Keratinocyte (primary cell): Measurements from ENCODE around the gene YIPF1. TPM values are rescaled to one million over a fixed set of nuclear protein-coding genes. Genes with fewer than 3 reads are reported as not detected.

Experiments
- DNase-seq: peaks from one replicate; pipeline ENCODE4 v3.0.0-alpha.2; 2011; ENCODE audit warnings: low read depth, missing footprints, low spot score
- FAIRE-seq: peaks from 2 replicates; lab custom pipeline; 2011; peaks lifted over from hg19 to GRCh38; lab: Jason Lieb, UNC
- H2AFZ ChIP-seq: 2 replicates; pipeline ENCODE4 v1.6.0; 2012; ENCODE audit warnings: low read length, control low read depth, inconsistent platforms; ENCODE audit not compliant: control insufficient read depth
- H3K27ac ChIP-seq: 2 replicates; pipeline ENCODE4 v1.5.1; 2011; ENCODE audit warnings: low read length; ENCODE audit not compliant: control insufficient read depth, insufficient read depth
- H3K27me3 ChIP-seq: 3 replicates; pipeline ENCODE4 v1.6.0; 2011; ENCODE audit warnings: low read length; ENCODE audit not compliant: control insufficient read depth, insufficient read depth; ENCODE audit errors: extremely low read depth
- H3K36me3 ChIP-seq, 2 experiments: 2 replicates in 1 of 2; 3 replicates in 1 of 2; pipeline ENCODE4 v1.5.1; 2011; ENCODE audit warnings: low read length in 2 of 2, mild to moderate bottlenecking in 1 of 2; ENCODE audit not compliant: control insufficient read depth in 2 of 2, insufficient read depth in 2 of 2; ENCODE audit errors: extremely low read depth in 1 of 2
- H3K4me1 ChIP-seq: 3 replicates; pipeline ENCODE4 v1.5.1; 2011; ENCODE audit warnings: low read length; ENCODE audit not compliant: control insufficient read depth, insufficient read depth; ENCODE audit errors: extremely low read depth
- H3K4me2 ChIP-seq: 3 replicates; pipeline ENCODE4 v1.6.0; 2011; ENCODE audit warnings: low read depth, low read length; ENCODE audit not compliant: control insufficient read depth, insufficient read depth; ENCODE audit errors: extremely low read depth
- H3K4me3 ChIP-seq, 3 experiments: fragments of 200-600 bp in 1 of 3; sonication (generic) in 1 of 3; 2 replicates in 2 of 3; 3 replicates in 1 of 3; pipeline ENCODE4 v1.5.1; 2011 to 2016; ENCODE audit warnings: low read length in 3 of 3, mild to moderate bottlenecking in 3 of 3, control low read depth in 2 of 3, inconsistent platforms in 1 of 3, low read depth in 1 of 3, mixed read lengths in 1 of 3, mixed run types in 1 of 3, moderate library complexity in 1 of 3; ENCODE audit not compliant: control insufficient read depth in 2 of 3, insufficient read depth in 2 of 3; ENCODE audit errors: extremely low read depth in 1 of 3
- H3K79me2 ChIP-seq: 2 replicates; pipeline ENCODE4 v1.6.0; 2012; ENCODE audit warnings: low read length; ENCODE audit not compliant: control insufficient read depth, insufficient read depth
- H3K9ac ChIP-seq: 3 replicates; pipeline ENCODE4 v1.6.0; 2011; ENCODE audit warnings: low read length; ENCODE audit not compliant: control insufficient read depth, insufficient read depth; ENCODE audit errors: extremely low read depth
- H3K9me1 ChIP-seq: 3 replicates; pipeline ENCODE4 v1.6.0; 2011; ENCODE audit warnings: low read length; ENCODE audit not compliant: control insufficient read depth, insufficient read depth; ENCODE audit errors: extremely low read depth
- H3K9me3 ChIP-seq: 2 replicates; pipeline ENCODE4 v1.5.1; 2012; ENCODE audit warnings: low read depth, low read length; ENCODE audit not compliant: control insufficient read depth
- H4K20me1 ChIP-seq: 3 replicates; pipeline ENCODE4 v1.6.0; 2011; ENCODE audit warnings: low read length; ENCODE audit not compliant: control insufficient read depth, insufficient read depth; ENCODE audit errors: extremely low read depth
- CTCF ChIP-seq, 3 experiments: IDR thresholded peaks in 1 of 3; conservative IDR thresholded peaks in 1 of 3; optimal IDR thresholded peaks in 1 of 3; 2 replicates in 2 of 3; 3 replicates in 1 of 3; pipeline versions ENCODE3 to v1.5.1; 2011; ENCODE audit warnings: low read length in 3 of 3, mild to moderate bottlenecking in 3 of 3, moderate library complexity in 2 of 3, control low read depth in 1 of 3, inconsistent platforms in 1 of 3; ENCODE audit not compliant: insufficient read depth in 2 of 3; ENCODE audit errors: extremely low read depth in 1 of 3
- EZH2 ChIP-seq: IDR thresholded peaks from one replicate; pipeline ENCODE4 v1.6.1; 2012; ENCODE audit warnings: inconsistent platforms, mild to moderate bottlenecking, low read length, moderate library complexity
- dilution Hi-C: fragments of 300-500 bp; cut with MboI; formaldehyde crosslinking; loops from one replicate; pipeline ENCODE4 v1.7.0; 2020; ENCODE audit warnings: low sequenced_read_pairs; ENCODE audit not compliant: extremely low pct_ligation_motif_present
- polyA plus RNA-seq, 5 experiments: library from polyadenylated mRNA; depleted of rRNA in 3 of 5; stranded (reverse) in 3 of 5; stranded (forward) in 1 of 5; unstranded in 1 of 5; fragments of >200 nt; gene quantifications; 1 replicate in 1 of 5; 2 replicates in 3 of 5; 3 replicates in 1 of 5; pipeline versions ENCODE4 v1.2.1 to v1.2.3, GENCODE V29; 2011 to 2012; ENCODE audit warnings: missing spikeins in 2 of 5, low read depth in 1 of 5, low replicate concordance in 1 of 5

The YIPF1 gene
- polyA plus RNA-seq, 1 donor (not counting 4 experiments of a cell fraction or from before 2014, with no cell fraction given) = 43.3 TPM

- Histone ChIP-seq H3K9me3 (no peaks in the 10 kb centered on the region), H3K9me1 (no peaks in the 10 kb centered on the region), H3K4me2 (no peak overlapping the region), H3K36me3 (no peaks in the 10 kb centered on the region), H2AFZ (no peak overlapping the region), H4K20me1 (no peaks in the 10 kb centered on the region), H3K9ac (no peak overlapping the region), H3K4me3 (no peak overlapping the region), H3K27me3 (no peaks in the 10 kb centered on the region), H3K4me1 (peaks cover 12% of the 10 kb centered on the region), H3K27ac (no peak overlapping the region), H3K79me2 (no peaks in the 10 kb centered on the region)
- FAIRE-seq (no peak), DNase-seq (no peak)
- dilution Hi-C loops = no loop called here
- TF ChIP-seq CTCF (optimal IDR thresholded peaks at IDR 0.05 in 1 of 3, IDR thresholded peaks at IDR 0.05 in 1 of 3, conservative IDR thresholded peaks at IDR 0.05 in 1 of 3; ENCODE audit: extremely low read depth in 1 of 3, insufficient read depth in 2 of 3, low read length in 3 of 3) = no peak
- no peak for TF ChIP-seq EZH2
These were observed 9.6 kb upstream of the YIPF1 start for GRCh38 chr1:53899206-53899628.

GRCh38 chr1:53896635-53897229 is 7.1 kb upstream of the YIPF1 start:
- no peaks in the 10 kb centered on the region for H3K27me3 ChIP-seq
- DNase-seq (peak; percentile 48), FAIRE-seq (peak; percentile 84)
- H3K4me1 ChIP-seq = peaks cover 12% of the 10 kb centered on the region
- H3K4me3 ChIP-seq = no peak overlapping the region
- no peaks in the 10 kb centered on the region for H4K20me1 ChIP-seq
- no peaks in the 10 kb centered on the region for H3K36me3 ChIP-seq
- no peaks in the 10 kb centered on the region for H3K9me3 ChIP-seq
- peak overlapping the region; percentile 42 for H3K27ac ChIP-seq
- no peaks in the 10 kb centered on the region for H3K79me2 ChIP-seq
- dilution Hi-C loops = no loop called here
- H3K9ac ChIP-seq = peak overlapping the region; percentile 19
- no peak for TF ChIP-seq CTCF (optimal IDR thresholded peaks at IDR 0.05 in 1 of 3, IDR thresholded peaks at IDR 0.05 in 1 of 3, conservative IDR thresholded peaks at IDR 0.05 in 1 of 3; ENCODE audit: extremely low read depth in 1 of 3, insufficient read depth in 2 of 3, low read length in 3 of 3)
- no peak for TF ChIP-seq EZH2
- H3K9me1 ChIP-seq = no peaks in the 10 kb centered on the region
- H3K4me2 ChIP-seq = peak overlapping the region; percentile 50
- H2AFZ ChIP-seq = peak overlapping the region; percentile 41
